GM18868 (cell line): ENCODE data around the gene PPP1R15A.
"Not testable (repeated sequence)": the region's sequence is repeated elsewhere in the genome, so short reads cannot be mapped to it uniquely, and the experiment has no call there.

Experiments used
- ATAC-seq: cut with Tn5 transposase; IDR thresholded peaks from one replicate; pipeline ENCODE4 v1.9.1; 2021; ENCODE audit warnings: mild to moderate bottlenecking, moderate library complexity; ENCODE audit not compliant: unreplicated experiment

Gene PPP1R15A

DNA sequence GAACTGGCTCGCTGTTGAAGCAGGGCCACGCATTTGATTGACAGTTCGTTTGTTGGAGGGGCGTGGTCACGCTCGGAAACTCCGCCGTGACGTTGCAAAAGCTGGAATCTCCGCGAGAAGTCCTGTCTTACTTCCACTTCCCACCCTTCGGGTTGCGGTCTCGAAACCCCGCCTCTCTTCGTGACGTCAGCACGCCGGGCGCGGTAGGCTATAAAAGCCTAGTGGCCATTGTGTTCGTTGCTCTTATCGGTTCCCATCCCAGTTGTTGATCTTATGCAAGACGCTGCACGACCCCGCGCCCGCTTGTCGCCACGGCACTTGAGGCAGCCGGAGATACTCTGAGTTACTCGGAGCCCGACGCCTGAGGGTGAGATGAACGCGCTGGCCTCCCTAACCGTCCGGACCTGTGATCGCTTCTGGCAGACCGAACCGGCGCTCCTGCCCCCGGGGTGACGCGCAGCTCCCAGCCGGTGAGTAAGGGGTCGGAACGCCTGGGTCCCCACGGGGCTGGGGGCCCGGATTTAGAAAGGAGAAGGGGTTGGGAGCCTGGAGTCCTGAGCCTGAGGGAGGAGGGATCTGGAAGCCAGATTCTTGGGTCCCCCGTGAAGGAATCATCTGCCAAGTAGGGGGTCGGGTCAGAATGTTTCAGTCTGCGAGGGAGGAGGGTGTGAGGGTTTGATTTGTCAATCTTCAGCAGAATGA, at the start of gene PPP1R15A:
Gene PPP1R15A, plus strand, starts transcription at position 240 of the 702 bp plus-strand sequence. CDS start 813 bp downstream, outside the sequence.
- ATAC-seq: peak; percentile 34

DNA sequence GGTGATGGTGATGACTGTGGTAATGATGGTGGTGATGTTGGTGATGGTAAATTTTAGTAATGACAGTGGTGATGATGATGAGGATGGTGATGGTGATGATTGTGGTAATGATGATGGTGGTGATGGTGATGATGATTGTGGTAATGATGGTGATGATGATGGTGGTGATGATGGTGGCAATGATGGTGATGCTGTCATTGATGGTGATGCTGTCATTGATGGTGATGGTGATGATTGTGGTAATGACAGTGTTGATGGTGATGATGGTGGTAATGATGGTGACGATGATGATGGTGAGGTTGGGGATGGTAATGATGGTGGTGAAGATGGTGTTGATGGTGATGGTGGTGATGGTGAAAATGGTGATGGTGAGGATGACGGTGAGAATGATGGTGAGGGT, 49.7 kb upstream of the PPP1R15A start:
- ATAC-seq: no peak

GRCh38 chr19:48826606-48827020, 45.6 kb upstream of the PPP1R15A start:
- no peak for ATAC-seq

DNA sequence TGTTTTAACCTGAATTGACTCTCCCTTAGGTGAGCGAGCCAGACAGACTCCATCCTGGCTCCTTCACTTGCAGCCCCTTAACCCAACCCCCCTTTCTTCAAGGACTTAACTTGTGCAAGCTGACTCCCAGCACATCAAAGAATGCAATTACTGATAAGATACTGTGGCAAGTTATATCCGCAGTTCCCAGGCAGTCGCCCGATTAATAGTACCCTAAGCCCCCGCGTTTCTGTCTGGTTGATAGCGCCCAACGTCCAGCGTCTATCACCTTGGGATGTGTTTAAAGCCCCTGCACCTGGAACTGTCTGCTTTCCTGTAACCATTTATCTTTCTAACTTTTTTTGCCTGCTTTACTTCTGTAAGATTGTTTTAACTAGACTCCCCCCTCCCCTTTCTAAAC, 42.1 kb upstream of the PPP1R15A start:
- no peak for ATAC-seq

DNA sequence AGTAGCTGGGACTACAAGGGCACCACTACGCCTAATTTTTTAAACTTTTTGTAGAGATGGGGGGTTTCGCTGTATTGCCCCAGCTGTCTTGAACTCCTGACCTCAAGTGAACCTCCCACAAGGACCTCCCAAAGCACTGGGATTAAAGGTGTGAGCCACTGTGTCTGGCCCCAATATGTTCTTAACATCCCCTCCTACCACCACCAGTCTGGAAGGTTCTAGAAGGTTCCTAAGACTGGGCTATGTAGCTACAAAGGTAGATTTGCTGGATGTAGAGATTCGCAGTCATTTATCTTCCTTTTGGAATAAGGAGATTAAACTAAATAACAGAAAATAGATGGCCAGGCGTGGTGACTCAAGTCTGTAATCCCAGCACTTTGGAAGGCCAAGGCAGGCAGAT, 41.3 kb upstream of the PPP1R15A start:
- ATAC-seq: no peak

DNA sequence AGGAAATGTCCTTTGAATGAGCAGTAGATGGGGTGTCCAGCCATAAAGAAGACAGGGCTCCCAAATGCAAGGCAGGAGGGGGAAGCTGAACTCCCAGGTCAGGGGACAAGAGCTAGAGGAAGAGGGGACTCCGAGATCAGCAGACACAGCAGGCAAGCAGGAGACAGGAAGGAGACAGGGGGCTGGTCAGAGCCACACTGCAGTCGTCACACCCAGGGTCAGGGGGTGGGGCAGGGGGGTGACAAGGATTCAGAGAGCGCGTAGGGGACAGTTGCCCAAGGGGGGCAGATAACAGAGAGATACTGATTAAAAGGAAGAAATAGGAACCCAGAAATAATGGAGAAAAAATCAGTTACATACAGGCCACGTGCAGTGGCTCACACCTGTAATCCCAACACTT, 39.2 kb upstream of the PPP1R15A start:
- ATAC-seq: no peak

- no peak for ATAC-seq
These were observed 38.2 kb upstream of the PPP1R15A start for GRCh38 chr19:48833977-48834376.

DNA sequence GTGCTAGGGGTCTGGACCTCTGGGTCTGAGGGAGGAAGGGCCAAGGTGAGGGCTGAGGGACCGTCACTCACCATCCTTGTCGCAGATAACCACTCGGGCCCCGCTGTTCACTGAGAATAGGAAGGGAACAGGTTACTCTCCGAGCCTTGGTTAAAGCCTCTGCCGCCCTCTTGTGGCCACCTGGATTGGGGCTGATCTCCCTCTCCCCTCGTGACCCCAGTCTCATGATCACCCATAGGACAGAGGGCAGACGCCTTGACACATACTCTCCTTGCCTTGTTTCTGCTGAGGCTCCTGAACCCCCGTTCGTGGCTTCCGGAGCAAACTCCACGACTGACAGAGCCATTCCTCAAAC, 36.5 kb upstream of the PPP1R15A start:
- peak; percentile 64 for ATAC-seq

GRCh38 chr19:48836089-48837017, 35.9 kb upstream of the PPP1R15A start, which contains the start of gene HSD17B14:
TSS of gene HSD17B14 (minus strand) at chr19:48836491. CDS start at chr19:48836411, 80 bp downstream.
- ATAC-seq: no peak

- ATAC-seq: peak; percentile 50
These were observed 35.1 kb upstream of the PPP1R15A start for GRCh38 chr19:48837051-48837524.

DNA sequence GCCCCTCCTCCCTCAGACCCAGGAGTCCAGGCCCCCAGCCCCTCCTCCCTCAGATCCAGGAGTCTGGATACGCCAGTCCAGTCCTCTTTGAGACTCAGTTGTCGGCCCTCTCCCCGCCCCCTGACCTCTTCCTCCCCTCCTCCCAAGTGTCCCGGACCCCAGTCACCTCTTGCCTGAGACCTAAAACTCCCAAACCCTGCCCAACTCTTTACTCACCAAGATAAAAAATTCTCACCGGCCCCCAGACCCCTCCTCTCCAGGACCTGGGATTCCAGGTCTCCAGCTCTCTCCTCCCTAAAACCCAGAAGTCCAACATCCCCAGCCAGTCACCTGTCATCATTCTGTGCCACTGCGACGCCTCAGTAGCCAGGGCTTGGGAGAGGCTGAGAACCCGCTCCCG, 34.5 kb upstream of the PPP1R15A start:
- no peak for ATAC-seq

DNA sequence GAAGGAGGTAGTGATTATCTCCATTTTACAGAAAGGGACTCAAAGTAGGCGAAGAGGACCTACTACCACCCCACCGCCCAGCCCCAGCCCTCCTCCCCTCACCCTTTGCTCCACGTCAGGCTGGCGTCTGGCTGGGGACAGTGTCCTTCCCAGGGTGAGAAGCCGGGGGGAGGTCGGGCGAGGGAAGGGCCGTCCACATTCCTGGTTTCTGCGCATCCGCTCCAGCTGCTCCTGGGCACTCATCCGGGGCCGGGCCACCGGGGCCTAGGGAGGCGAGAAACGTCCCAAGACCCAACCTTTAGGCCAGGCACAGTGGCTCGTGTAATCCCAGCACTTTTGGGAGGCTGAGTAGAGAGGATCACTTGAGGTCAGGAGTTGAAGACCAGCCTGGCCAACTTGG, 31.2 kb upstream of the PPP1R15A start:
- no peak for ATAC-seq

GRCh38 chr19:48841571-48841970, 30.6 kb upstream of the PPP1R15A start:
- ATAC-seq: no peak

DNA sequence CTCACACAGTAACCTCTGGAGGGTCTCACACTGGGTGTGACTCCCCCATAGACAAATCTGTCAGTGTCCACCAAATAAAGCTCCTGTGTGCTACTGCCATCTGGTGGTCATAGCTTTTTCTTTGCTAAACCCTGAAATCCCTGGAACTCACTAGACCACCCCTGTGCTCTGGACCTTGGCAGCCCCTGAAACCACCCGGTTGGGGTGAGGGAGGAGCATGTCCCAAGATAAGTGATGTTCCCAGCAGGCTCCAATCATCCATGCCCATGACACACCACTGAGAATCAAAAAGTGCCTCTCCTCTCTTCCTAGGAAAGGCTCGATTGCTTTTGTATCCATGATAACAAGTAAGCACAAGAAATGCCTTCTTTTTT, 29.4 kb upstream of the PPP1R15A start:
- no peak for ATAC-seq

DNA sequence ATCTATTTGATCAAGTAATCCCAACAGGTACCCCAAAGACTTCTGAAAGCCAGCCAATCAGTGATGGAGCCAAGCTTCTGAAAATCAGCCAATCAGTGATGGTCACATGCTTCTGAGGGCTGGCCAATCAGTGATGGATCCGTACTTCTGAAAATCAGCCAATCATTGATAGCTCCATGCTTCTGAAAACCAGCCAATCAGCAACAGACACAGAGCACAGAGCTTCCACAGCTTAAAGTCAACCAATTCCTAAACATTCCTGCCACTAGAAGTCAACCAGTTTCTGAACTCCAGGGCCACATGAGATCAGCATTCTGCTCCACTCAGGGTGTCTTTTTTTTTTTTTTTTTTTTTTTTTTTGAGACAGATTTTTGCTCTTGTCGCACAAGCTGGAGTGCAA, 27.7 kb upstream of the PPP1R15A start:
- no peak for ATAC-seq

DNA sequence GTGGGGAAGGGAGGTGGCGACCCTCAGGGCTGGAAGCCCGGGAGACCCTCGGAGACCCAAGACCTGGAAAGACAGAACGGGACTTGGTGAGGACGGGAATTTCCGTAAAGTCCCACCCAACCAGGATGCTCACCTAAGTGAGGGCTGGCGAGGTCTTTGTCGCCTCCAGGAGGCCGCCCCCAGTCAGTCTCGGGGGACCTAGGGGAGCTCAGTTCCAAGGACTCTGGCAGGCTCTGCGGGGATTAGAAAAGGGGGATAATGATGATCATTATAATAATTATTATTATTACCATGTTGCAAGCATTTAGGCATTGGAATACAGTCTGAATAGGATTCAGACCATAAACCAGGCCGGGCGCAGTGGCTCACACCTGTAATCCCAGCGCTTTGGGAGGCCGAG, 26.8 kb upstream of the PPP1R15A start:
- ATAC-seq: no peak

- ATAC-seq: not testable (repeated sequence)
These were observed 25.6 kb upstream of the PPP1R15A start for GRCh38 chr19:48846659-48847058.

GRCh38 chr19:48852292-48852691, 19.9 kb upstream of the PPP1R15A start:
- no peak for ATAC-seq

DNA sequence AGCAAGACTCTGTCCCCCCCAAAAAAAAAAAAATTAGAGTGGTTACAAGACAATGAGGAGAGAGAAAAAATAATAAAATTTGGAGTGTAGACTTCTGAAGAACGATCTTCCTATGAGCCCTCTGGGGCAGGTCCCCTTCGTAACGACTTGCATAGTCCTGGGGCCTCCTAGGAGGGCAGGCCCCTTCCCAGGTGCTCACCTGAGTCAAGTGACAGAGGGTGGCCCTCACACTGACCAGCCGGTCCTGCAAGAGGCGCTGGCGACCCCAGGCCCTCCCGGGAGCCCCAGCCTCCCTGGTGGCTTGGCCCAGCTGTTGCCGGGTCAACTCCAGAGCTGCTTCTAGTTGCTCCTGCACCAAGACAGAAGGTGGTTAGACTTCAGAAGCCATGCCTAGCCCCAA, 18.7 kb upstream of the PPP1R15A start:
- no peak for ATAC-seq

- no peak for ATAC-seq
These were observed 18.1 kb upstream of the PPP1R15A start for GRCh38 chr19:48854103-48854502.

GRCh38 chr19:48856921-48857320, 15.3 kb upstream of the PPP1R15A start:
- ATAC-seq: no peak
